ENCODE data around the gene DNLZ. TPM values are rescaled to one million over a fixed set of nuclear protein-coding genes. Genes with fewer than 3 reads are reported as not detected.
"Not testable (repeated sequence)": the region's sequence is repeated elsewhere in the genome, so short reads cannot be mapped to it uniquely, and the experiment has no call there.

The DNLZ gene
- total RNA-seq, 4 donors from 2014 or later, result 5.6 to 19.8 (median 13.5) TPM

GRCh38 chr9:136354592-136355085 is 8.9 kb downstream of the DNLZ start:
- TF ChIP-seq POLR2A (IDR thresholded peaks at IDR 0.05), result no peak
- TF ChIP-seq CTCF (IDR thresholded peaks at IDR 0.05), result no peak
- H3K36me3 ChIP-seq, result no peaks in the 10 kb centered on the region
- no peak overlapping the region for H3K27ac ChIP-seq
- H3K4me1 ChIP-seq, result no peaks in the 10 kb centered on the region
- no peaks in the 10 kb centered on the region for H3K27me3 ChIP-seq
- no peak for DNase-seq
- H3K4me3 ChIP-seq, result no peak overlapping the region
- H3K9me3 ChIP-seq, result no peaks in the 10 kb centered on the region

- Histone ChIP-seq H3K27ac (no peak overlapping the region), H3K4me1 (no peaks in the 10 kb centered on the region), H3K9me3 (no peaks in the 10 kb centered on the region), H3K27me3 (no peaks in the 10 kb centered on the region), H3K4me3 (no peak overlapping the region), H3K36me3 (no peaks in the 10 kb centered on the region)
- no peak for DNase-seq
- TF ChIP-seq CTCF (IDR thresholded peaks at IDR 0.05), result no peak
- no peak for TF ChIP-seq POLR2A (IDR thresholded peaks at IDR 0.05)
Measured at GRCh38 chr9:136353757-136354488, 9.6 kb downstream of the DNLZ start.

- no peaks in the 10 kb centered on the region for H3K27me3 ChIP-seq
- TF ChIP-seq POLR2A (IDR thresholded peaks at IDR 0.05) (no peak), CTCF (IDR thresholded peaks at IDR 0.05) (no peak)
- no peaks in the 10 kb centered on the region for H3K9me3 ChIP-seq
- H3K4me1 ChIP-seq, result no peaks in the 10 kb centered on the region
- H3K4me3 ChIP-seq, result no peak overlapping the region
- no peak overlapping the region for H3K27ac ChIP-seq
- H3K36me3 ChIP-seq, result no peaks in the 10 kb centered on the region
- no peak for DNase-seq
Measured at GRCh38 chr9:136353088-136353487, 10.5 kb downstream of the DNLZ start.

- DNase-seq, result no peak
- H3K9me3 ChIP-seq, result no peaks in the 10 kb centered on the region
- no peak overlapping the region for H3K27ac ChIP-seq
- H3K27me3 ChIP-seq, result no peaks in the 10 kb centered on the region
- H3K36me3 ChIP-seq, result no peaks in the 10 kb centered on the region
- no peak overlapping the region for H3K4me3 ChIP-seq
- no peaks in the 10 kb centered on the region for H3K4me1 ChIP-seq
- TF ChIP-seq CTCF (IDR thresholded peaks at IDR 0.05) (no peak), POLR2A (IDR thresholded peaks at IDR 0.05) (no peak)
Measured at GRCh38 chr9:136352682-136353081, 10.9 kb downstream of the DNLZ start.

- not testable (repeated sequence) for H3K9me3 ChIP-seq, H3K27ac ChIP-seq, H3K36me3 ChIP-seq, H3K27me3 ChIP-seq, H3K4me1 ChIP-seq, H3K4me3 ChIP-seq, DNase-seq
Measured at GRCh38 chr9:136351868-136352267, 11.7 kb downstream of the DNLZ start.

GRCh38 chr9:136351252-136351800 is 12.2 kb downstream of the DNLZ start:
- Histone ChIP-seq H3K27me3 (no peaks in the 10 kb centered on the region), H3K36me3 (no peaks in the 10 kb centered on the region), H3K4me1 (peaks cover 0 to under 1% (median 0%) of the 10 kb centered on the region in 4 donors), H3K27ac (no peak overlapping the region), H3K9me3 (no peaks in the 10 kb centered on the region), H3K4me3 (no peak overlapping the region)
- no peak for DNase-seq
- TF ChIP-seq POLR2A (IDR thresholded peaks at IDR 0.05), result no peak
- TF ChIP-seq CTCF (IDR thresholded peaks at IDR 0.05), result no peak
